ENCODE measurements around the gene MRC2. TPM values are rescaled to one million over a fixed set of nuclear protein-coding genes. Genes with fewer than 3 reads are reported as not detected.

The MRC2 gene
- total RNA-seq, 3 donors from 2014 or later: 3.4 to 6.2 (median 3.8) TPM

GRCh38 chr17:62713086-62713881, 85.8 kb downstream of the MRC2 start:
- Mint-ChIP-seq H3K27me3 (ENCODE audit: low read depth) (no peaks in the 10 kb centered on the region), H3K4me3 (no peak overlapping the region), H3K36me3 (ENCODE audit: insufficient read depth) (no peaks in the 10 kb centered on the region), H3K9me3 (no peaks in the 10 kb centered on the region), H3K4me1 (ENCODE audit: low read depth) (peaks cover 2% of the 10 kb centered on the region)
- DNase-seq (no peak), ATAC-seq (no peak)

GRCh38 chr17:62714016-62714777, 86.7 kb downstream of the MRC2 start:
- no peak for DNase-seq
- Mint-ChIP-seq H3K4me1 (ENCODE audit: low read depth) (peaks cover 9% of the 10 kb centered on the region), H3K27me3 (ENCODE audit: low read depth) (no peaks in the 10 kb centered on the region)

GRCh38 chr17:62715882-62716390, 88.5 kb downstream of the MRC2 start:
- no peak for ATAC-seq
- no peak overlapping the region for H3K4me3 Mint-ChIP-seq
- no peak for DNase-seq

More at GRCh38 chr17:62714016-62714777, 86.7 kb downstream of the MRC2 start:
- Mint-ChIP-seq H3K4me3 (no peak overlapping the region), H3K9me3 (no peaks in the 10 kb centered on the region), H3K36me3 (ENCODE audit: insufficient read depth) (no peaks in the 10 kb centered on the region)
- no peak for ATAC-seq

GRCh38 chr17:62716834-62717588, 89.5 kb downstream of the MRC2 start:
- ATAC-seq: no peak
- Mint-ChIP-seq H3K4me3 (no peak overlapping the region), H3K36me3 (ENCODE audit: insufficient read depth) (no peaks in the 10 kb centered on the region), H3K27me3 (ENCODE audit: low read depth) (peaks cover 5% of the 10 kb centered on the region), H3K4me1 (ENCODE audit: low read depth) (peaks cover 17% of the 10 kb centered on the region), H3K9me3 (no peaks in the 10 kb centered on the region)
- no peak for DNase-seq

More at GRCh38 chr17:62715882-62716390, 88.5 kb downstream of the MRC2 start:
- no peaks in the 10 kb centered on the region for H3K36me3 Mint-ChIP-seq (ENCODE audit: insufficient read depth)
- peaks cover 17% of the 10 kb centered on the region for H3K4me1 Mint-ChIP-seq (ENCODE audit: low read depth)
- H3K9me3 Mint-ChIP-seq: no peaks in the 10 kb centered on the region
- H3K27me3 Mint-ChIP-seq (ENCODE audit: low read depth): peaks cover 5% of the 10 kb centered on the region

DNA sequence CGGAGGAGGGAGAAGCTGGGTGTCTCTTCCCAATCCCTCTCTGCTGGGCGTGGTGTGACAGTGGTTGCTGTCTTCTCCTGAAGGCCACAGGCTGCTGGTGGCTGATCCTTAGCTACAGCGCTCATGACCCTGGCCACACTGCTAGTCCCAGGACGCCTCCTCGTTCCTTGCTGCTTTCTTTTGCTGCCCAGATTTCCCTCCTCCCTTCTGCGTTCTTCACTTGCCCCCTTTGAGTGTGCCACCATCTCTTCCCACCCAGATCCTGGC, 90.1 kb downstream of the MRC2 start:
- no peaks in the 10 kb centered on the region for H3K36me3 Mint-ChIP-seq (ENCODE audit: insufficient read depth)
- H3K27me3 Mint-ChIP-seq (ENCODE audit: low read depth): peaks cover 5% of the 10 kb centered on the region

GRCh38 chr17:62717889-62718288, 90.4 kb downstream of the MRC2 start:
- Mint-ChIP-seq H3K4me3 (no peak overlapping the region), H3K36me3 (ENCODE audit: insufficient read depth) (no peaks in the 10 kb centered on the region), H3K27me3 (ENCODE audit: low read depth) (peaks cover 5% of the 10 kb centered on the region), H3K4me1 (ENCODE audit: low read depth) (peaks cover 17% of the 10 kb centered on the region), H3K9me3 (no peaks in the 10 kb centered on the region)
- DNase-seq (no peak), ATAC-seq (peak; percentile 13 to 34)

More for the DNA sequence above, 90.1 kb downstream of the MRC2 start:
- no peak for ATAC-seq
- DNase-seq: no peak
- no peak overlapping the region for H3K4me3 Mint-ChIP-seq
- peaks cover 17% of the 10 kb centered on the region for H3K4me1 Mint-ChIP-seq (ENCODE audit: low read depth)
- H3K9me3 Mint-ChIP-seq: no peaks in the 10 kb centered on the region

- Mint-ChIP-seq H3K36me3 (ENCODE audit: insufficient read depth) (no peaks in the 10 kb centered on the region), H3K27me3 (ENCODE audit: low read depth) (peaks cover 5% of the 10 kb centered on the region), H3K4me3 (no peak overlapping the region), H3K4me1 (ENCODE audit: low read depth) (peaks cover 22% of the 10 kb centered on the region), H3K9me3 (no peaks in the 10 kb centered on the region)
- ATAC-seq (peak; percentile 80 to 85), DNase-seq (no peak)
These were observed 91.0 kb downstream of the MRC2 start for GRCh38 chr17:62718429-62718828.

DNA sequence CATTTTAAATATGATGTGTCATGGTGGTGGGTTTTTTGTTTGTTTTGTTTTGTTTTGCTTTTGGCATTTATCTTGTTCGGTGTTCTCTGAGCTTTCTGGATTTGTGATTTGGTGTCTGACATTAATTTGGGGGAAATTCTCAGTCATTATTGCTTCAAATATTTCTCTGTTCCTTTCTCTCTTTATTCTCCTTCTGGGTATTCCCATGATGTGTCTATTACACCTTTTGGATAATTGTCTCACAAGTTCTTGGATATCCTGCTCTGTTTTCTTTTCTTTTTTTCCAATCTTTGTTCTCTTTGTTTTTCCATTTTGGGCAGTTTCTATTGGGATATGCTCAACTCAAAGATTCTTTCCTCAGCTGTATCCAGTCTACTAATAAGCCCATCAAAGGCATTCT, 92.1 kb downstream of the MRC2 start:
- Mint-ChIP-seq H3K27me3 (ENCODE audit: low read depth) (peaks cover 5% of the 10 kb centered on the region), H3K36me3 (ENCODE audit: insufficient read depth) (no peaks in the 10 kb centered on the region), H3K9me3 (no peaks in the 10 kb centered on the region), H3K4me1 (ENCODE audit: low read depth) (peaks cover 34% of the 10 kb centered on the region), H3K4me3 (no peak overlapping the region)
- ATAC-seq (no peak), DNase-seq (no peak)

GRCh38 chr17:62720126-62720850, 92.8 kb downstream of the MRC2 start:
- ATAC-seq (no peak), DNase-seq (no peak)
- H3K27me3 Mint-ChIP-seq (ENCODE audit: low read depth): peaks cover 5% of the 10 kb centered on the region
- no peaks in the 10 kb centered on the region for H3K36me3 Mint-ChIP-seq (ENCODE audit: insufficient read depth)
- no peak overlapping the region for H3K4me3 Mint-ChIP-seq
- H3K4me1 Mint-ChIP-seq (ENCODE audit: low read depth): peaks cover 41% of the 10 kb centered on the region
- H3K9me3 Mint-ChIP-seq: no peaks in the 10 kb centered on the region

DNA sequence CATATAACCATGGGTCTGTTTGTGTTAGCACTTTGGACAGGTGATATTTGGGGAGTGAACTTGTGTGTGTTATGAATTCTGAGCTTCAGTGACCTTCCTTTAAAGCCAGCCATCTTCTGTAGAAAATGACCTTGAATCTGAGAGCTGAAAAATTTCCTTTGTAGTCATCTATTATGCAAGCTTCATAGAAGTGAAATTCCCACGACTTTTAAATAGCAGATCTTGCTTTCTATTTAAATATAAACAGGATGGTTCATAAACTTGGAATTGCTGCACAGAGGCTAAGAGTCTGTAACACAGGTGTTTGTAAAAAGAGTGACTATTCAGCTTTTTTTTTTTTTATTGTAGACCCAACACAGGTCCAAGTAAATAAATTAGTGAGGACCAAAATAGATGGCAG, 95.2 kb downstream of the MRC2 start:
- Mint-ChIP-seq H3K27me3 (ENCODE audit: low read depth) (peaks cover 5% of the 10 kb centered on the region), H3K9me3 (no peaks in the 10 kb centered on the region)

GRCh38 chr17:62723842-62724241, 96.4 kb downstream of the MRC2 start:
- Mint-ChIP-seq H3K4me1 (ENCODE audit: low read depth) (peaks cover 41% of the 10 kb centered on the region), H3K36me3 (ENCODE audit: insufficient read depth) (no peaks in the 10 kb centered on the region), H3K27me3 (ENCODE audit: low read depth) (peaks cover 11% of the 10 kb centered on the region), H3K9me3 (no peaks in the 10 kb centered on the region), H3K4me3 (no peak overlapping the region)
- DNase-seq (no peak), ATAC-seq (no peak)

More for the DNA sequence above, 95.2 kb downstream of the MRC2 start:
- Mint-ChIP-seq H3K4me3 (no peak overlapping the region), H3K36me3 (ENCODE audit: insufficient read depth) (no peaks in the 10 kb centered on the region), H3K4me1 (ENCODE audit: low read depth) (peaks cover 48% of the 10 kb centered on the region)
- ATAC-seq (no peak), DNase-seq (no peak)

DNA sequence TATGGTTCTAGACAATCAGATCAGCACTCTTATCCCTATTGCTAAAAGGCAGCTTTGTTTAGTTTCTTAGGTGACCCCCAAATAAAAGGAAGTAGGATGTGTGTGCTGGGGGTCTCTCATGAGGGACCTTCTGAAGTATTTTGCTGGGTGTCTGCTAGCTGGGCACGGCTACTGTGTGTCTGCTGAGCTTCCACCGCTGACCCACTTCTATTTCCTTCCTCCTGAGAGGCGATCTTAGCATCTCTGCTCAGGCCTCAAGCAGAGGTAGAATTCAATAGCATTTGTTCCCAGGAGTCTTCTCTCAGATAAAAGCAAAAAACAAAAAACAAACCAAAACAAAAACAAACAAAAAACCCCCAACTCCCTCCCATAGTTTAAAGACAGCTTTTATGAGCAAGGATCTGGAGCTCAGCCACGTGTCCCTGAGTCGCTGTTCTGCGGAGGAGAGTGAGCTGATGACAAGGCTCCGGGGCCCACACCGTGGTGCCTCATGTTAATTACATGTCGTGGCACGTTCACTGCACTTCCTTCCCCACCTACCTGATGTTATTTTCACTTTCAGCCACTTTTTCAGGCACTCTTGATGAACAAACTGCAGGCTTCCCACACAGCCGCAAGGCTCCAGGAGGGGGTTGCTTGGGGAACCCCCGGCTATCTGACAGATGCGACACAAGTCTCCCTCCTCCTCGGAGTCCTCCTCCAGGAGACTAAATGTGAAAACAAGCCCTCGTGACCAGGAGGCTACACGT, 97.1 kb downstream of the MRC2 start:
- Mint-ChIP-seq H3K27me3 (ENCODE audit: low read depth) (peaks cover 8% of the 10 kb centered on the region), H3K9me3 (no peaks in the 10 kb centered on the region), H3K4me1 (ENCODE audit: low read depth) (peaks cover 37% of the 10 kb centered on the region), H3K36me3 (ENCODE audit: insufficient read depth) (no peaks in the 10 kb centered on the region), H3K4me3 (peak overlapping the region; percentile 8)
- DNase-seq: peak; percentile 70
- ATAC-seq: peak; percentile 99

DNA sequence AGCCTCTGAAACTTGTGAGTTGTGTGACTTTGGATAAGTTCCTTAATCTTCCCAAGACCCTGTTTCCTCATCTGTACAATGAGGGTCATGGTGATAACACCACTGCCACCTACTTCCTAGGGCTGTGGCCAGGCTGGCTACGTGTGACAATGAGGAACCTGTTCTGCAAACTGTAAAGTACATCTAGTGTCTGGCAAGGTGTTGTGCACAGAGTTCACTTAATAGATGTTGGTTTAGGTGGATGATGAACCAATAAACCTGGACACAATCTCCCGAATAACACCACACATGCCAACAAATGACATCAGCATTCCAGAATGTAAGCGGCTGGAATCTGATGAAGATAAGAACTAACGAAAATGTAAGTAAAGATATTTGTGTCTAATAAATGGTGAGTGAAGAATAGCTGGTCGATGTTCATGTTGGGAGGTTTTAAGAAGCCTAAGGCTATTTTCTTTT, 98.3 kb downstream of the MRC2 start:
- H3K9me3 Mint-ChIP-seq: no peaks in the 10 kb centered on the region
- H3K4me1 Mint-ChIP-seq (ENCODE audit: low read depth): peaks cover 31% of the 10 kb centered on the region
- ATAC-seq: no peak
- H3K36me3 Mint-ChIP-seq (ENCODE audit: insufficient read depth): no peaks in the 10 kb centered on the region
- H3K4me3 Mint-ChIP-seq: no peak overlapping the region
- DNase-seq: no peak
- H3K27me3 Mint-ChIP-seq (ENCODE audit: low read depth): peaks cover 6% of the 10 kb centered on the region

Measured in activated T-cell treated with anti-CD3 and anti-CD28 coated beads, Interleukin-2, amount 50 U/mL, for 4 hours (primary cell).